HT-29 (cell line): Measurements from ENCODE around the gene OR4C5. TPM values are rescaled to one million over a fixed set of nuclear protein-coding genes. Genes with fewer than 3 reads are reported as not detected.
"Not testable (repeated sequence)": the region's sequence is repeated elsewhere in the genome, so short reads cannot be mapped to it uniquely, and the experiment has no call there.

Experiments
- DNase-seq: peaks from one replicate; pipeline ENCODE4 v3.0.0-alpha.2; 2015; ENCODE audit warnings: low spot score
- total RNA-seq: library from RNA; depleted of rRNA; stranded (reverse); fragments of >200 nt; shearing (Covaris generic); gene quantifications from 2 replicates; pipeline ENCODE4 v1.2.3, GENCODE V29; 2014; rRNA removed

OR4C5 gene
- not detected in 2 replicates for total RNA-seq

DNA sequence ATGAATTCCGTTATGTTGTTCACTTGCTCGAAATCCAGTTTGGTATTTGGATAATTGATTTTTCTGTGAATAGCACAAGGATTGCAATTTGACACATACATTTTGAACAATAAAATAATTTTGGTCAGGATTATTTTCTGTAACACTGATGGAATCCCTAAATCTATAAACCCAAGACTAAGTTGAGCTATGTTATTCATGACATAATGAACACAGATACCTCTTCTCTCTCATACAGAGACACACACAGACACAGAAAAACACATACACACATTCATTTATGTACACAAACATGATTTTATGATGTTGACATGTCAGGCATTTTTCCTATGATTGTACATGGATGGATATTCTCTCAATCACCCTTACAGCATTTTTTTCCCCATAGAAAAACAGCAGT is at the start of gene OR4C5:
OR4C5 (minus strand) TSS at position 101 of the 400 bp plus-strand sequence; CDS start at position 101, 0 bp downstream.
- DNase-seq, result no peak

DNA sequence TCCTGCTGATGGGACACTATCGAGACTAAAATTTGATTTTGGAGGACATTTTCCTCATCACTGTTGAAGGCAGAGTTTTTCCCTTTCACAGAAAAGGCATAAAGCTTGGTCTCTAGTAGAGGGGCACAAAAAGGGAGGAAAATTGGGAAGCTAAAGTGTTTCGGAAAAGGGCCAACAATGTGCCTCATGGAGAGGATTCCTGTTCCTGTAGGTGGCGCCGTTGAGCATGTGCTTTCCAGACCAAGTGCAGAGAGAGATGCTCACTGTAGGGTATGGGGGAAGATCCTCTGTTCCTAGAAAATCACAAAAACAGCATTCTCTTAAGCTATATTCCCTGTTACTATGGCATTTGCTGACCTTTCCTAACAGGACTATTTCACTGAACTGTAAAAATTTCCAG is 18.4 kb upstream of the OR4C5 start:
- peak; percentile 22 for DNase-seq

DNA sequence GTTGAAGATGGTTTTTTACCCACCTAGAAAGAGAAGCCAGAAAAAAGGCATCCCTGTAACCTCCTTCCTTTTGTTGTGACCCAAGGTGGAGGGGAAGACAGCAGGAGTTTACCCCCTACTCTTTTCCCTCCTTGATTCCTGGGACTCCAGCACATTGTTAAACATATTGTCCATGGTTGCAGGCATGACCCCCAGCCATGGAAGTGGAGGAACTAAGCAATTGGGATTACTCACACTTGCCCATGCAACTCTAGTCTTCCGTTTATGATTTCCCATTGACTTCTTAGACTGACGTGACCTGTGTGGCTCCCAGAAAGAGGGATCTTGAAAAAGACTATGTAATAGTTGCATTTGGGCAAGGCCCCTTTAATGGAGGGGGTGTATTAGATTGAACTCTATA is 17.9 kb upstream of the OR4C5 start:
- not testable (repeated sequence) for DNase-seq

- not testable (repeated sequence) for DNase-seq
These were observed 5.0 kb downstream of the OR4C5 start for GRCh38 chr11:48361289-48361688.

DNA sequence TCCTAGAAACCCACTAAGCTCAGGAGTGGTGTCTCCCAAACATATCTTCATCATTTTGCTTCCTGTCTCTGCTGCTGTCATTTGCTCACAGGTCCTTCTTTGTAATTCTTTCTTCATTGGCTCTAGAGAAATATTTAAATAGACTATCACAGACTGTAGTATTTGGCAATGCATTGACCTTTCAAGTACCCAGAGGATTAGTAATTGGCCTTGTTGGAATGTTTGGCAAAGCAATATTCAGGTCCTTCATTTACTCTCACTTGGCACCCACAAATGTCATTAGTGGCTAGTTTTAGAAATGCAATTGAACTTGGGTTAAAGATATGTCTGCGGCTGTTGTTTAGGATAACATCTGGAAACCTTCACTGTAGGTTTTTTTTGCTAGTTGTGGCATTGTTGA is 11.6 kb downstream of the OR4C5 start:
- DNase-seq, result no peak

DNA sequence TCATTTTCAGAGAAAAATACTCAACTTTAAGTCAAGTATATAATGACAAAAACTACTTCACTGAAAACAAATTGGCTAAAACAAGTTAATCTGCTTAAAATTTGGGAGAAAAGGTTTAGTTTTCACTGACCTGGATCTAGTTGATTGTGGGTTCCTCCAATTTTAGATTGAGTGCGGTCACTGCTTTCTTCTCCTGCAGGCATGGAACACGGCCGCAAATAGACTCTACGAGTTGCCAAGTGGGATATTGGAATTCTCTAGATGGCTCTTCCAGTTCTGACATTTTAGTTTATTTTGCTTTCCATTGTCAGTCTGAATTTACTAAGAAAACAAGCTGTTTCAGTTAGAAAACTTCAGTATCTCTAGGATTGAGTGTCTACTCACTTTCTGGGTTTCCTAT is 12.3 kb downstream of the OR4C5 start:
- no peak for DNase-seq

DNA sequence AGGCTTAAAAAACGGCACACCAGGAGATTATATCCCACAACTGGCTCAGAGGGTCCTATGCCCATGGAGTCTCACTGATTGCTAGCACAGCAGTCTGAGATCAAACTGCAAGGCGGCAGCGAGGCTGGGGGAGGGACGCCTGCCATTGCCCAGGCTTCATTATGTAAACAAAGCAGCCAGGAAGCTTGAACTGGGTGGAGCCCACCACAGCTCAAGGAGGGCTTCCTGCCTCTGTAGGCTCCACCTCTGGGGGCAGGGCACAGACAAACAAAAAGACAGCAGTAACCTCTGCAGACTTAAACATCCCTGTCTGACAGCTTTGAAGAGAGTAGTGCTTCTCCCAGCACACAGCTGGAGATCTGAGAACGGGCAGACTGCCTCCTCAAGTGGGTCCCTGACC is 20.0 kb downstream of the OR4C5 start:
- DNase-seq, result not testable (repeated sequence)

GRCh38 chr11:48342505-48342904 is 23.8 kb downstream of the OR4C5 start:
- not testable (repeated sequence) for DNase-seq

DNA sequence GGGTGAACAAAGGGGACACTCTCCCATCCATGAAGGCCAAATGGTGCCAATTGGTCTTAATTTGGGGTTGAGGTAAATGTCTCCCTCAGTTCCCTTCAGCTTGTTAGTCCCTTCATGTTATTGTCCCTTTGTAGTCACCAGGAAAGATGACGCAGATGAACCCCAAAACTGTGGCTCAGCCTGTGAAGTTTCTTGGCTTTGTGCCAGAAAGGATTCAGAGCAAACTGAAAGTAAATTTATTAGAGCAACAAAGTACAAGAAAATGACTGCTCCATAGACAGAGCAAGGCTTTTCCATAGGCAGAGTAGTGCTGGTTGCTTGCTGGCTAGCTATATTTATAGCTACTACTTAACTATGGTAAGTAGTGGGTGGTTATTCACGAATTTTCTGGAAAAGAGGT is 24.8 kb downstream of the OR4C5 start:
- DNase-seq, result no peak

- not testable (repeated sequence) for DNase-seq
These were observed 41.6 kb downstream of the OR4C5 start, which contains the start of gene OR4C3 for GRCh38 chr11:48324620-48325019. OR4C3 (plus strand) TSS chr11:48324920; CDS start chr11:48325022, 102 bp downstream.

- not testable (repeated sequence) for DNase-seq
These were observed 46.5 kb downstream of the OR4C5 start for GRCh38 chr11:48319813-48320212.

Other genes starting within 250 kb of the OR4C5 start
- not detected in 2 replicates for gene OR4B1, start 149.7 kb downstream of the OR4C5 start, total RNA-seq
- gene OR4X2, start 121.4 kb downstream of the OR4C5 start, total RNA-seq, result not detected in 2 replicates
- not detected in 2 replicates for gene OR4X1, start 102.6 kb downstream of the OR4C5 start, total RNA-seq
- gene OR4S1, start 60.2 kb downstream of the OR4C5 start, total RNA-seq, result not detected in 2 replicates
- not detected in 2 replicates for gene OR4C3, start 41.5 kb downstream of the OR4C5 start, total RNA-seq
- gene OR4A47, start 122.3 kb upstream of the OR4C5 start, total RNA-seq, result not detected in 2 replicates